Measurements from ENCODE around the gene PROX1. TPM values are rescaled to one million over a fixed set of nuclear protein-coding genes. Genes with fewer than 3 reads are reported as not detected.

Gene PROX1
- total RNA-seq, 2 experiments from 2014 or later = 0.02 to 0.17 TPM

- POLR2A ChIA-PET = no interaction called here
- Mint-ChIP-seq H3K4me1 (ENCODE audit: low read depth) (no peaks in the 10 kb centered on the region), H3K36me3 (no peaks in the 10 kb centered on the region), H3K4me3 (no peak overlapping the region), H3K9me3 (no peaks in the 10 kb centered on the region), H3K27me3 (no peaks in the 10 kb centered on the region), H3K27ac (no peak overlapping the region)
- CTCF ChIA-PET = no interaction called here
- intact Hi-C loops (cut with micrococcal nuclease) = no loop called here
- DNase-seq = no peak
These were observed 31.7 kb downstream of the PROX1 start for GRCh38 chr1:214019499-214019898.

DNA sequence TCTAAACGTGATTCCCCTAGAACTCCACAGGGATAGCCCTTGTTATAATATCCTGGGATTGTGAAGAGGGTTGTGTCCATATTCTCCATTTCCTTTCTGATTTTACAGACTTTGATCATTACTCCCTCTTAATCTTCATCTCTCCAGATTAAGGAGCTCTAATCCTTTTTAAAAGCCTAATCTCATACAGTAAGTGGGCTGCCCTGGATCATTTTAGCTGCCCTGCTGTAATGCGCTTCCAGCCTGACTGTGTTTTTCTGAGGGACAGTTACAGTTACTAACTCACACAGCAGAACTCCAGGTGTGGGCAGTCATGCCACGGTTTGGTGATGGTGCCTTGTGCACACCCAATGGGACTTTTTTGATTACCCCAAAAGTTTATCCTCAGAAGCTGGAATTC, 33.5 kb downstream of the PROX1 start:
- Mint-ChIP-seq H3K27ac (no peak overlapping the region), H3K4me1 (ENCODE audit: low read depth) (no peaks in the 10 kb centered on the region), H3K27me3 (no peaks in the 10 kb centered on the region), H3K9me3 (no peaks in the 10 kb centered on the region), H3K4me3 (no peak overlapping the region), H3K36me3 (no peaks in the 10 kb centered on the region)
- intact Hi-C loops (cut with micrococcal nuclease) = no loop called here
- ChIA-PET POLR2A (no interaction called here), CTCF (no interaction called here)
- DNase-seq = no peak

- intact Hi-C loops (cut with micrococcal nuclease) = no loop called here
- POLR2A ChIA-PET = no interaction called here
- Mint-ChIP-seq H3K36me3 (no peaks in the 10 kb centered on the region), H3K9me3 (no peaks in the 10 kb centered on the region), H3K4me1 (ENCODE audit: low read depth) (no peaks in the 10 kb centered on the region), H3K4me3 (no peak overlapping the region), H3K27ac (no peak overlapping the region), H3K27me3 (peaks cover under 1% of the 10 kb centered on the region)
- CTCF ChIA-PET = interaction anchor here (0.6 kb wide), 1 partner anchor 585 kb away, joined by 4 read pairs; no protein-coding TSS in a partner anchor
- DNase-seq = no peak
These were observed 34.5 kb downstream of the PROX1 start for GRCh38 chr1:214022229-214022791.

GRCh38 chr1:214022810-214023425, 35.1 kb downstream of the PROX1 start:
- no peak for DNase-seq
- CTCF ChIA-PET = no interaction called here
- Mint-ChIP-seq H3K36me3 (no peaks in the 10 kb centered on the region), H3K4me1 (ENCODE audit: low read depth) (no peaks in the 10 kb centered on the region), H3K27ac (no peak overlapping the region), H3K27me3 (peaks cover 4% of the 10 kb centered on the region), H3K9me3 (no peaks in the 10 kb centered on the region), H3K4me3 (no peak overlapping the region)
- intact Hi-C loops (cut with micrococcal nuclease) = no loop called here
- POLR2A ChIA-PET = no interaction called here

- no peaks in the 10 kb centered on the region for H3K9me3 Mint-ChIP-seq
- no peaks in the 10 kb centered on the region for H3K4me1 Mint-ChIP-seq (ENCODE audit: low read depth)
- no peak for DNase-seq
- no peak overlapping the region for H3K4me3 Mint-ChIP-seq
- H3K27me3 Mint-ChIP-seq = peaks cover 7% of the 10 kb centered on the region
- no peak overlapping the region for H3K27ac Mint-ChIP-seq
- no peaks in the 10 kb centered on the region for H3K36me3 Mint-ChIP-seq
- ChIA-PET CTCF (no interaction called here), POLR2A (no interaction called here)
- intact Hi-C loops (cut with micrococcal nuclease) = no loop called here
These were observed 39.2 kb downstream of the PROX1 start for GRCh38 chr1:214026985-214027384.

DNA sequence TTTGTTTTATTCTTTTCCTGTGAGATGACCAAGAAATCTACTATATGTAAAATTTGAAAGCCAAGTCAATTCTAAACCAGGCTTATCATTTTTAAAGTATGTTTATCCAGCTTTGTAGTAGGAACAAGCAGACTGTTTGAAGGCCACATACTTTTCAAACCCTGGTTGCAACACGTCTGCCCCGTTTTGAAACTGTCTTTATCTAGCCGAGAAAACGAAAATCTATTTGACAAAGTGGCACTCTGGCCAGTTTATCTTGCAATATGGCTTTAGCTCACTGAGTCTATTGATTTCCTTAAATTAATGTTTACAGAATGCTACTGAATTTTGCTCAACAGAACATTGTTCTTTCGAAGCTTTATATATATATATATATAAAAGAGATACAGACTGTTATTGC, 39.7 kb downstream of the PROX1 start:
- Mint-ChIP-seq H3K9me3 (no peaks in the 10 kb centered on the region), H3K36me3 (no peaks in the 10 kb centered on the region), H3K27me3 (peaks cover 7% of the 10 kb centered on the region), H3K27ac (no peak overlapping the region), H3K4me1 (ENCODE audit: low read depth) (no peaks in the 10 kb centered on the region), H3K4me3 (no peak overlapping the region)
- ChIA-PET POLR2A (no interaction called here), CTCF (no interaction called here)
- DNase-seq = no peak
- intact Hi-C loops (cut with micrococcal nuclease) = no loop called here

DNA sequence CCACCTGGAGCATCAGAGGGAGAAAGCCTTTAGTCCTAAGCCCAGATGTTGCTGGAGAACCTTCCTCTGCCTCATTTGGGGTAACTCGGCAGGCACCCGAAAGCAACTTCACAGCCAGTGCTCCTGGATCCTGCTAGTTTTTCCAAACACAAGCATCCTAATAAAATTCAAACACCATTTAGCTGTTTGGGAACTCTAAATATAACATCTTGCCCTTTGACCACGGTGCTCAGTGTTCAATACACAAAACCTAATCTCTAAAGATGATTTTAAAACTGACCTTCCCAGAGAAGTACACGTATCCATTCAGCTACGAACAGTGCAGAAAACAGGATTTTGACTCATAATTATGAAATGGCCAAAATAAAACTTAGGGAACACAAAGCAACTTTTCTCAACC, 40.3 kb downstream of the PROX1 start:
- Mint-ChIP-seq H3K4me1 (ENCODE audit: low read depth) (no peaks in the 10 kb centered on the region), H3K27ac (no peak overlapping the region), H3K27me3 (peaks cover 7% of the 10 kb centered on the region), H3K9me3 (no peaks in the 10 kb centered on the region), H3K4me3 (no peak overlapping the region), H3K36me3 (no peaks in the 10 kb centered on the region)
- DNase-seq = no peak
- CTCF ChIA-PET = no interaction called here
- intact Hi-C loops (cut with micrococcal nuclease) = no loop called here
- POLR2A ChIA-PET = no interaction called here

DNA sequence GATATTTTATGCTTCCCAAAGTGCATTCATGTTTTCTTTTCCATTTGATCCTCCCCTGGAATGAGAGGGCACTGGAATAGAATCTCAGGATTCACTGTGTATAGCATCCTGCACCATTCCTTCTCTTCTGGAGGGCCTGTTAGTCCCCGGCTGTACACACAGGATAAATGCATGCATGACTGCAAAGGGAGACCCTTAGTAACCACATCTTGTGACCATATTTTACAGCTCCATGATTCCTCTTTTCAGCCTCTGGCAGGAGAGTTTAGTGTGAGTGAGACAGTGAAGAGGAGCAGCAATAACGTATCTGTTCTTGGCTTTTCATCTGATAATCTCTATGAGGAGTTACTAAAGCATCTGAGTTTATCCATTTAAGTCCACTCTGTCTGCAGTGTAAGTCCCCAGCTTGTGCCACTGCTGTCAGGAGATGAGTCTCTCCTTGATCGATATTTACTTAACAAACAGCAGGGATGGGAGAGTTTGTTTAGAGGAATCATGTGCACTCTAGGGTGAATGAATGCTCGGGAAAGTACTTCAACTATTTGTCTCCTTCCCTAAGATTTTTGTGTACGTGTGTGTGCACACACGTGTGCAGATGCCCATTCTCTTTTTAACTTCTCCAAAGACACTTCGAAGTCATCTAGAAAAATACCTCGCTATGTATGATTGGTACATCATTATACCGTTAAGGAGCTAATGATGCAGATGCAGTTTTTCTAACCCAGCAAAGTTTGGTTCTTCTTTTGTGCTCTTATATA, 41.1 kb downstream of the PROX1 start:
- Mint-ChIP-seq H3K9me3 (no peaks in the 10 kb centered on the region), H3K4me1 (ENCODE audit: low read depth) (no peaks in the 10 kb centered on the region), H3K27me3 (peaks cover 7% of the 10 kb centered on the region), H3K27ac (no peak overlapping the region), H3K36me3 (no peaks in the 10 kb centered on the region), H3K4me3 (no peak overlapping the region)
- POLR2A ChIA-PET = no interaction called here
- intact Hi-C loops (cut with micrococcal nuclease) = no loop called here
- DNase-seq = no peak
- CTCF ChIA-PET = no interaction called here

DNA sequence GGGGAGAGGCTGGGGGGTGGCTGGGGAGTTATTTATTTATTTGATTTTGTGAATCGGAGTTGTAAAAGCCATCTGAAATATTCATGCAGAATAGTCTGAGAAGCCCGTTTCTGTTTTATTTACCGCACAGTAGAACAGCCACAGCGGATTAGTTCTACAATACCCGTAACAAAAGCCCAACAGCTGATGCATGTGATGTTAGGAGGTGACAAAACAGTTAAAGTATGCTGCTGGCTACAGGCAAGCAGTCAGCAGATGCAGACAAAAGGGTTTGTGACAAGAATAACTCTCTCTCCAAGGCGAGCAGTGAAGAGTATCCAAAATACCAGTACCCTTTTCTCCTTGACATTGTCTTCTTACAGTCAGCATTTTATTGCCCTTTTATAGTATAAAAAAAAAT, 42.0 kb downstream of the PROX1 start:
- no peak for DNase-seq
- H3K9me3 Mint-ChIP-seq = no peaks in the 10 kb centered on the region
- POLR2A ChIA-PET = no interaction called here
- no peak overlapping the region for H3K4me3 Mint-ChIP-seq
- no peaks in the 10 kb centered on the region for H3K36me3 Mint-ChIP-seq
- intact Hi-C loops (cut with micrococcal nuclease) = no loop called here
- no peaks in the 10 kb centered on the region for H3K4me1 Mint-ChIP-seq (ENCODE audit: low read depth)
- CTCF ChIA-PET = no interaction called here
- peaks cover 7% of the 10 kb centered on the region for H3K27me3 Mint-ChIP-seq
- no peak overlapping the region for H3K27ac Mint-ChIP-seq

GRCh38 chr1:214031267-214031650, 43.5 kb downstream of the PROX1 start:
- intact Hi-C loops (cut with micrococcal nuclease) = no loop called here
- ChIA-PET CTCF (no interaction called here), POLR2A (no interaction called here)
- Mint-ChIP-seq H3K9me3 (no peaks in the 10 kb centered on the region), H3K27me3 (peaks cover 7% of the 10 kb centered on the region), H3K4me3 (no peak overlapping the region), H3K4me1 (ENCODE audit: low read depth) (no peaks in the 10 kb centered on the region), H3K36me3 (no peaks in the 10 kb centered on the region), H3K27ac (no peak overlapping the region)
- no peak for DNase-seq

DNA sequence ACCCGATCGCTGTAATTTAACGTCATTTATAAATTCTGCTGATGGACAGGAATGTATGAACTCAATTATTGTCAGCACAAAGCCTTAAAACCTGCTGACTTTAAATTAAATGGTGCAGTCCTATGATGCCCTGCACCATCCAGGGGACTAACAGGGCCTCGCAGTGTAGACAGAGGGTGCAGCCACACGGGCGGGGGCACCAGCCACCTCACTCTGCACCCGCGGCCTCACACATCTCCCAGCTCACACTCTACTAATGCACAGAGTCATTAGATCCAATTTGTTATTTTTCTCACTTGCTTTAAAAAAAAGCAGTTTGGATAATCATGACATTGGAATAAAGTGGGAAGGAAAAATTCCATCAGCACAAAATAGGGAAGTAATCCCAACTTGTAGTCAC, 49.7 kb downstream of the PROX1 start:
- Mint-ChIP-seq H3K27me3 (peaks cover 5% of the 10 kb centered on the region), H3K4me3 (no peak overlapping the region), H3K9me3 (no peaks in the 10 kb centered on the region), H3K4me1 (ENCODE audit: low read depth) (no peaks in the 10 kb centered on the region), H3K27ac (no peak overlapping the region), H3K36me3 (no peaks in the 10 kb centered on the region)
- intact Hi-C loops (cut with micrococcal nuclease) = no loop called here
- CTCF ChIA-PET = no interaction called here
- no peak for DNase-seq
- POLR2A ChIA-PET = no interaction called here

- POLR2A ChIA-PET = no interaction called here
- CTCF ChIA-PET = no interaction called here
These were observed 51.7 kb downstream of the PROX1 start for GRCh38 chr1:214039394-214040018.

DNA sequence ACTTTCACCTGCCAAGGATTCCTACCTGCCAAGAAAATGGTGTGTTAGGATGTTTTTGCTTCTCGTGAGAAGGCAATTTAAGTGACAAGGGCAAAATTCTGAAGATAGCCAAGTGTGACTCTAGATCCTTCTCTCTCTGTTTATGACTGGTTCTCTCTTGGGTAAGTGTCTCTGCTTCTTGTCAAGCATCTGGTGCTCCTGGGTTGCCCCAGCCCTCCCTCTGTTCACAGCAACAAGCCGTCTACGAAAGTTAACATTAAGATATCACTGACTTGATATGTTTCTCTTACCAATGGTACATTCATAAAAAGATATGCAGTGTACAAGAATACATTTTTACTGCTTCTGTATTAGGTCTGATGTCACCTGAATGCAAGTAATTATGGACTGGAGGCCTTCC, 55.4 kb downstream of the PROX1 start:
- DNase-seq = no peak
- peaks cover 7% of the 10 kb centered on the region for H3K27me3 Mint-ChIP-seq
- intact Hi-C loops (cut with micrococcal nuclease) = no loop called here
- no peaks in the 10 kb centered on the region for H3K36me3 Mint-ChIP-seq
- peaks cover 8% of the 10 kb centered on the region for H3K9me3 Mint-ChIP-seq
- no peak overlapping the region for H3K4me3 Mint-ChIP-seq
- ChIA-PET CTCF (no interaction called here), POLR2A (no interaction called here)
- no peak overlapping the region for H3K27ac Mint-ChIP-seq
- H3K4me1 Mint-ChIP-seq (ENCODE audit: low read depth) = no peaks in the 10 kb centered on the region

More at GRCh38 chr1:214039394-214040018, 51.7 kb downstream of the PROX1 start:
- H3K4me1 Mint-ChIP-seq (ENCODE audit: low read depth) = no peaks in the 10 kb centered on the region
- peaks cover 7% of the 10 kb centered on the region for H3K27me3 Mint-ChIP-seq
- intact Hi-C loops (cut with micrococcal nuclease) = no loop called here
- H3K4me3 Mint-ChIP-seq = no peak overlapping the region
- no peak overlapping the region for H3K27ac Mint-ChIP-seq
- no peak for DNase-seq
- H3K9me3 Mint-ChIP-seq = no peaks in the 10 kb centered on the region
- H3K36me3 Mint-ChIP-seq = no peaks in the 10 kb centered on the region
